ENCODE measurements around the gene FAM3D.

The FAM3D gene

GRCh38 chr3:58661836-58662420 is 4.6 kb downstream of the FAM3D start:
- no peak overlapping the region for H3K4me3 ChIP-seq (ENCODE audit: low read depth, low read length)
- TF ChIP-seq CTCF (conservative IDR thresholded peaks at IDR 0.05; ENCODE audit: low read depth, low read length): no peak
- DNase-seq (ENCODE audit: low read depth): no peak

- DNase-seq (ENCODE audit: low read depth): no peak
- TF ChIP-seq CTCF (conservative IDR thresholded peaks at IDR 0.05; ENCODE audit: low read depth, low read length): no peak
- no peak overlapping the region for H3K4me3 ChIP-seq (ENCODE audit: low read depth, low read length)
Measured at GRCh38 chr3:58660998-58661397, 5.6 kb downstream of the FAM3D start.

- H3K4me3 ChIP-seq (ENCODE audit: low read depth, low read length): no peak overlapping the region
- peak; percentile 64 for DNase-seq (ENCODE audit: low read depth)
- peak; percentile 67 for TF ChIP-seq CTCF (conservative IDR thresholded peaks at IDR 0.05; ENCODE audit: low read depth, low read length)
Measured at GRCh38 chr3:58659051-58659675, 7.4 kb downstream of the FAM3D start.

GRCh38 chr3:58658508-58658907 is 8.1 kb downstream of the FAM3D start:
- no peak for DNase-seq (ENCODE audit: low read depth)
- TF ChIP-seq CTCF (conservative IDR thresholded peaks at IDR 0.05; ENCODE audit: low read depth, low read length): no peak
- no peak overlapping the region for H3K4me3 ChIP-seq (ENCODE audit: low read depth, low read length)

- DNase-seq (ENCODE audit: low read depth): no peak
- no peak overlapping the region for H3K4me3 ChIP-seq (ENCODE audit: low read depth, low read length)
- TF ChIP-seq CTCF (conservative IDR thresholded peaks at IDR 0.05; ENCODE audit: low read depth, low read length): no peak
Measured at GRCh38 chr3:58657571-58658141, 8.9 kb downstream of the FAM3D start.

- no peak for DNase-seq (ENCODE audit: low read depth)
- TF ChIP-seq CTCF (conservative IDR thresholded peaks at IDR 0.05; ENCODE audit: low read depth, low read length): no peak
- no peak overlapping the region for H3K4me3 ChIP-seq (ENCODE audit: low read depth, low read length)
Measured at GRCh38 chr3:58657036-58657520, 9.5 kb downstream of the FAM3D start.
